GM21381 (cell line): Measurements from ENCODE around the gene GRWD1.
A peak's percentile ranks its signal among the peaks of the same experiment; 100 is the strongest.

Source experiments
- ATAC-seq: cut with Tn5 transposase; IDR thresholded peaks from one replicate; pipeline ENCODE4 v1.9.1; 2021; ENCODE audit warnings: mild to moderate bottlenecking, moderate library complexity; ENCODE audit not compliant: unreplicated experiment

Gene GRWD1

DNA sequence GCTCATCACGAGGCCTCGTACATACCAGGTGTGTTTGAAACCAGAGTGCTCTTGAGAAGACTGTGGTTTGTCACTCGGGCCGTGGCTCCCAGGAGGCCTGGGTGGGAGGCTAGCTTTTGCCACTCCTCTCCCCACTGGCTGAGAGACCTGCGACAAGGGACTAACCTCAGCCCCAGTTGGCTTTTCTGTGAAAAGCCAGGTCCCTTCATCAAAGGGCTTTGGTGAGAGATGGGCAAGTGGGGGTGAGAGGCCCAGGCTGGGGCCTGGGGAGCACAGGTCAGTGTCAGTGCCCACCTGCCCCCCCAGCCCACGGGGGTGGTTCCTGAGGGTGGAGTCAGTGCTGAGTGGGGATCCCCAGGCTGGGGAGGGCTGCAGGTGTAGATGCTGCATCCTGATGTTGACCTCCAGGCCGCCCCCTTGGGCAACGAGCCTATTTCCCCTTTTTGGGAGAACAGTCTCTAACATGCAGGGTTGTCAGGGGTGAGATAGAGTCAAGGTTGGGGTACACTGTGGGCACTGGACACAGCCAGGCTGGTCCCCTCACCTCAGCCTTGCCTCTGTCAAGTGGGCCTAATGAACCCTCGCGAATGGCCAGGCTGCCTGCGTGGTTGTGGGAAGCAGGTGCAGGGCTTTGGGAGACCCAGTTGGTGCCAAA, 10.3 kb downstream of the GRWD1 start:
- no peak for ATAC-seq

DNA sequence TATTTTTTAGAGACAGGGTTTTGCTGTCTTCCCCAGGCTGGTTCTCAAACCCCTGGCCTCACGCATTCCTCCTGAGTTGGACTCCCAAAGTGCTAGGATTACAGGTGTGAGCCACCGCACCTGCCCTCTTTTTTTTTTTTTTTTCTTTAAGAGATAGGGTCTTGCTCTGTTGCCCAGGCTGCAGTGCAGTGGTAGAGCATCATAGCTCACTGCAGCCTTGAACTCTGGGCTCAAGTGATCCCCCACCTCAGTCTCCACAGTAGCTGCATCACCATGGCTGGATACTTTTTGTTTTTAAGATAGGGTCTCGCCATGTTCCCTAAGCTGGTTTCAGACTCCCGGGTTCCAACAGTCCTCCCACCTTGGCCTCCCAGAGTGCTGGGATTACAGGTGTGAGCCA, 11.1 kb downstream of the GRWD1 start:
- no peak for ATAC-seq

DNA sequence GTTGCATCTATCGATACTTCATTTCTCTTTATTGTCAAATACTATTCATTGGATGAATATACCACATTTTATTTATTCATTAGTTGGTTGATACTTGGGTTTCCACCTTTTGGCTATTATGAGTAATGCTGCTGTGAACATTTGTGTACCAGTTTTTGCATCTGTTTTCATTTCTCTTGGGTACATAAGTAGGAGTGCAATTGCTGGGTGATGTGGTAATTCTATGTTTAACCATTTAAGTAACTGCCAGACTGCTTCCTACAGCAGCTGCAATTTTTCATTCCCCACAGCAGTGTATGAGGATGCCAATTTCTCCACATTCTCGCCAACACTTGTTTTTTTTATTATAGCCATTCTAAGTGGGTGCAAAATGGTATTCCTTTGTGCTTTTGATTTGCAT, 12.2 kb downstream of the GRWD1 start:
- ATAC-seq, result no peak

DNA sequence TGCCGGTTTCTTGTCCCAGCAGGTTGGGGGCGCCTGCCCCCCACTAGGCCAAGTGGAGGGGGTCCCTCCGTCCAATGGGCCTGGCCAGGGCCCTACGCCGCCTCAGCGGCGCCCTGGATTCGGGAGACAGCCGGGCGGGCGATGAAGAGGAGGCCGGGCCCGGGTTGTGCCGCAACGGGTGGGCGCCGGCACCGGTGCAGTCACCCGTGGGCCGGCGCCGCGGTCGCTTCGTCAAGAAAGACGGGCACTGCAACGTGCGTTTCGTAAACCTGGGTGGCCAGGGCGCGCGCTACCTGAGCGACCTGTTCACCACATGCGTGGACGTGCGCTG, 15.8 kb downstream of the GRWD1 start:
- no peak for ATAC-seq

DNA sequence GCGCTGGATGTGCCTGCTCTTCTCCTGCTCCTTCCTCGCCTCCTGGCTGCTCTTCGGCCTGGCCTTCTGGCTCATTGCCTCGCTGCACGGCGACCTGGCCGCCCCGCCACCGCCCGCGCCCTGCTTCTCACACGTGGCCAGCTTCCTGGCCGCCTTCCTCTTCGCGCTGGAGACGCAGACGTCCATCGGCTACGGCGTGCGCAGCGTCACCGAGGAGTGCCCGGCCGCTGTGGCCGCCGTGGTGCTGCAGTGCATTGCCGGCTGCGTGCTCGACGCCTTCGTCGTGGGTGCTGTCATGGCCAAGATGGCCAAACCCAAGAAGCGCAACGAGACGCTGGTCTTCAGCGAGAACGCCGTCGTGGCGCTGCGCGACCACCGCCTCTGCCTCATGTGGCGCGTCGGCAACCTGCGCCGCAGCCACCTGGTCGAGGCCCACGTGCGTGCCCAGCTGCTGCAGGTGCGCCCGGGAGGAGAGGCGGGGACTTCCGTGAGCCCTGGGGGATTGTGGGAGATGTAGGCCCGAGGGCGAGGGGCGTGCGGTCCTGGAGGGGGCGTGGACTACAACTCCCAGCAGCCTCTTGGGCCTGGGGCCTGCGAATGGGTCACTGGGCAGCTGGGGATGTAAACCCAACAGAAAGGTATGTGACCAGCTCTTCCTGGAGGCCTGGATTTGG, 16.3 kb downstream of the GRWD1 start:
- ATAC-seq, result no peak

DNA sequence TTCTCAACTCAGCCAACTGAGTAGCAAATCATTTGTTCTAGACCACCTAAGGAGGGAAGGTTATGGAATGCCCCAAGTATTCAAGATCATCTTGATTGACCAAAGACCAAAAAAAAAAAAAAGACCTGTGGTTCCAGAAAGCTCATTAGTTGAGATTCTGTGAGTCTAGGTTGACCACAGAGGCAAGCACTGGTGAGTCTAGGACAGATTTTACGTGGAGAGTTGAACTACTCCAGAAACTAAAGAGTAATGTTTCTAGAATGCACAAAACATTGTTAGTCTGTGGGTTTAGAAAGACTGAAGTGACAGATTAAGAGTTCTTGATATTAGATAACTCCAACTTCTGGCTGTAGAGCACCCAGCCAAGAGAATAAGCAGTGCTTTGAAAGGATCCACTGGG, 19.4 kb downstream of the GRWD1 start:
- no peak for ATAC-seq

DNA sequence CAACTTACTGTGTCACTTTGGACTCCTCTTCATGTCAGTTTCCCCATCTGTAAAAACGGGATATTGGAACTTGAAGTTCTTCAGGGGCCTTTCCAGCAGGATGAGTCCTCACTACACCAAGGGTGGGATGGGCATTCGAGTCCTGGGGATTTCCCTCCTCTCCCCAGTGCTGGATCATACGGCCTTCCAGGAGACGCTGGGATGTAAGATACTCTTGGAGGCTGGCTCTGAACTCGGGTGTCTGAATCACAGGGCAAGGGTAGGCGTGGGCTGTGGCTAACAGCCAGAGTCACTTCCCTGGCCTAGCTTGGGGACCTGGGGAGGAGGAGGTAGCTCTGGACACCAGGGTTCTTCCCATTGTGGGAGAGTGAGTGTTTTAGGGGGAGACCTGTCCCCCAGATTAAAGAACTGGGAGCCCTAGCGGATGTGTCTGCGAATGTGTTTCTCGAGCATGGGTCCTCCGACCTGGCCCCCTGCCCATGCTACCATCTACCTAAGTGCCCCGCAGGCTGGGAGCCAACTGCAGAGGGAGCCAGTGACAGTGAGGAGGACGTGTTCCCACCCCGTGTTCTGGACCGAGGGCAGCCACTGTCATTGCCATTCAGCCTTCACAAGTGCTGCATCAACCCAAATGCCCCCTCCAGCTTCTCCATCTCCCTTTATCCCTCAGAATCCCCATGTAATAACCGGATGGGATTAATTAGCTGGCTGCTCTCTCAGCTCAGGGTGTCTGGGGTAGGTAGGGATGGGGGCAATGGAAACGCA, 21.0 kb downstream of the GRWD1 start:
- ATAC-seq, result no peak

DNA sequence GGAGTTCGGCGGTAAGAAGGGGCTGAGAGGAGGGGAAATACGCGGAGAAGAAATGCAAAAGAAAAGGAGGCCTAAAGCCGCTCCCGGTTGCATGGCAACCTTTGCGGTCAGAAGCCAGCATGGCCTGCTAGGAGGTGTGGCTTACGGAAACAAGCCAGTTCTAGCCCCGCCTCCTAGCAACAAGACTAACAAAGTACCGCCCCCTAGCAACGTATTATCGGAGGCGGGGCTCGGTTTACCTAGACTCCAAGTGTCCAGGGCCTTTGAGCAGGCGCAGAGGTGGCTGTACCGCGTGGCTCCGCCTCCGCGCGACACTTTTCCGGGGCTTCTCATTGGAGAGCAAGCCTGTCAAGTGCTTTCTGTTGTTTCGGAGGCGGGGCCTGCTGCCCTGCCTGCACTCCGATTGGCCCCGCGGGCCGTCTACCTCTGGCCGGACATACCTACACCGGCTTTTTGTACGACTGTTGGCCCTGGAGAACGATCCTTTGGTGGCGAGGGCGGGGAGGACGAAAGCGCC, 23.0 kb downstream of the GRWD1 start:
- peak; percentile 90 for ATAC-seq

DNA sequence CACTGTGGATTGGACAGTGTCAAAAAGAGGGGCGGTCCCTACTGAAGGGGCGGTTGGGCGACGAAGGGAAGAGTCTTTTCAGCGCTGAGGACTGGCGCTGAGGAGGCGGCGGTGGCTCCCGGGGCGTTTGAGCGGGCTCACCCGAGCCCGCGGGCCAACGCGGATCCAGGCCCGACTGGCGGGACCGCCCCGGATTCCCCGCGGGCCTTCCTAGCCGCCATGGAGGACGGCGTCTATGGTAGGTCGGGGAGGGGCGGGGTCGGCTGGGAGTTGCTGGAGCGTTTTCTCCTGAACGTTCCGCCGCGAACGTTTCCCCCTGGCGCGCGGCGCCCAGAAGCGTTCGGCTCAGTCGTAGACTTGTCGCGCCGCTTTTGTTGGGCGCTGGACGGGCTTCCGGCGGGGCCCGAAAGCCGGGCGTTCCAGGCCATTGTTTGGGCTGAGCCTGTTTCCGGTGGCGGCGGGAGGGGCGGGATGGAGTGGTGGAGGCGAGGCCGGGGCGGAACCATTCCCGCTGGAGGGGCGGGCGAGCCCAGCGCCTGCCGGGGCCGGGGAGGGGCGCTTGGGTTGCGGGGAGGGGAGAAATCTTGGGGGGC, 23.6 kb downstream of the GRWD1 start, which contains the start of gene CYTH2:
CYTH2 (plus strand) TSS at position 81 of the 593 bp plus-strand sequence; CDS start at position 220, 139 bp downstream.
- ATAC-seq, result peak; percentile 24

DNA sequence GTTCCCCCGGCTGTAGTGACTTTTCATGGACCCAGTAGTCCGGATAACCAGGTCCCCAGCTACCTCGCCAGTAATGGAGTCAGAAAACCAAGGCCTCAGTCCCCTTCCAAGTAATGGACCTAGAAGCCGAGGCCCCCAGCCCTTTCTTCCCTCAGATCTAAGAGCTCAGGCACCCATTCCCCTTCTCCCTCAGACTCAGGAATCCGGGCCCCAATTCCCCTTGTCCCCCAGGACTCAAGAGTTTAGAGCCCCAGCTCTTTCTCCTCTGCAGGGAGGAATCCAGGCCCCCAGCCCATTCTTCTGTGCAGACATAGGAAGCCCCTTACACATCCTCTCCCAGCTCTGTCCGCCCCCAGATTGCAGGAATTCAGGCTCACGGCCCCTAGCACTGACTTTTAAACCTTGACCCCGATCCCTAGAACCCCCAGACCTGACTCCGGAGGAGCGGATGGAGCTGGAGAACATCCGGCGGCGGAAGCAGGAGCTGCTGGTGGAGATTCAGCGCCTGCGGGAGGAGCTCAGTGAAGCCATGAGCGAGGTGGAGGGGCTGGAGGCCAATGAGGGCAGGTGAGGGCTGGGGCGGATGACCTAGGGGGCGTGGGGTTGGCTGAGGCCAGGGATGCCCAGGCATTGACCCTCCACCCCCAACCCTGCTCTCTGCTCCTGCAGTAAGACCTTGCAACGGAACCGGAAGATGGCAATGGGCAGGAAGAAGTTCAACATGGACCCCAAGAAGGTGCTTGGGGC, 24.3 kb downstream of the GRWD1 start:
- ATAC-seq, result no peak

DNA sequence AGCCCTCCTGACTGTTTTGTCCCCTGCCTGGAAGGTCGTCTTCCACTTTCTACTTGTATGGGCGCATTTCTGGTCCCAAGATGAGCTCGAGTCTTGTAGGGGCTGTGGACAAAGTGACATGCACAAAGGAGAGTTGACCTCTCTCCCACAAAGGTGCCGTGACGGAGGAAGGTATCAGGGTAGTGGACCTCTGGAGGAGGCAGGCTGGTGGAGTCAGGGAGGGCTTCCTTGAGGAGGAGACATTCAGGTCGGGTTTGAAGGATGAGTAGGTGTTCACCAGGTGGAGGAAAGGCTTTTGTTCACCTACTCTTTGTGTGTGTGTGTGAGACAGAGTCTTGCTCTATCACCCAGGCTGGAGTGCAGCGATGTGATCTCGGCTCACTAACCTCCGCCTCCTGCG, 25.1 kb downstream of the GRWD1 start:
- ATAC-seq, result no peak

DNA sequence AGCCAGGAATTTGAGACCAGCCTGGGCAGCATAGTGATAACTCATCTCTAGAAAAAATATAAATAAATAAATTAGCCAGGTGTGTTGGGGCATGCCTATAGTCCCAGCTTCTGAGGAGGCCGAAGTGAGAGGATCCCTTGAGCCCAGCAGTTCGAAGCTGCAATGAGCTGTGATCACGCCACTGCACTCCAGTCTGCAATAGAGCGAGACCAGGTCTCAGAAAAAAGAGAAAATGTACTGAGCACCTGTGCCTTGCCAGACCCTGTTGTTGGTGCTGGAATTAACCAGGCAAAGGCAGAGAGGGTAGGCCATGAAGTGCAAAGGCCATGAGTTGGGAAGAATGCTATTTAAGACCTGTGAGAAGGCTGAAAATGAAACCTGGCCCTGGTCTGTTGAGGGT, 26.1 kb downstream of the GRWD1 start:
- no peak for ATAC-seq

DNA sequence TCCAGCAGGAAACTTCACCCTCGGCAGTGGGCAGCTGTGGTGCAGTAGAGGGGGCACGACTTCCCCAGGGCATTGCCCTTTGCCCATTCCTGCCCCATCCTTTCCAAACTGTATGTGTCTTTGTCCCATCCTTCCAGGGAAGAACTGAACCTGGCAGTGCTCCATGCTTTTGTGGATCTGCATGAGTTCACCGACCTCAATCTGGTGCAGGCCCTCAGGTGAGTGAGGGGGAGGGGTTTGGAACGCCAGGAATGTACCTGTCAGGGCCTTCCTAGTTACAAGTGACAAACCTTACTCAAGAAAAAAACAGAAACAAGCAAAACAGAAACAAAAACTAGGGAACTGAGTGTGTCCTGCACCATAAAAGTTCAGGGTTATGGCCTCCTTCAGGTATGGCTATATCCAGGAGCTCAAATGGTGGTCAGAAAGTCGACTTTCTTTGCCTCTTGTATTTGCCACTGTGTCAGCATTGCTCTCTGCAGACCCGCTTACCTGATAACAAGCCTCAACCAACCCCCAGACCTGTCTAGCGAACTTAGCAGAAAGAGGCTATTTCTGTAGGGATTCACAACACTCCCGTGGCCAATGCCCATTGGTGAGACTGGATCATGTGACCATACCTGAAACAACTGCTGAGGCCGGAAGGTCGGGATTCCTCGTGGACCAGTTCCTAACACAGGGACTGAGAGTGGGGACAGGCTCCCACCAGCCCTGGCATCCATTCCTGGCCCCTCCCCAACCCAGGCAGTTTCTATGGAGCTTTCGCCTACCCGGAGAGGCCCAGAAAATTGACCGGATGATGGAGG, 27.6 kb downstream of the GRWD1 start:
- ATAC-seq, result no peak

DNA sequence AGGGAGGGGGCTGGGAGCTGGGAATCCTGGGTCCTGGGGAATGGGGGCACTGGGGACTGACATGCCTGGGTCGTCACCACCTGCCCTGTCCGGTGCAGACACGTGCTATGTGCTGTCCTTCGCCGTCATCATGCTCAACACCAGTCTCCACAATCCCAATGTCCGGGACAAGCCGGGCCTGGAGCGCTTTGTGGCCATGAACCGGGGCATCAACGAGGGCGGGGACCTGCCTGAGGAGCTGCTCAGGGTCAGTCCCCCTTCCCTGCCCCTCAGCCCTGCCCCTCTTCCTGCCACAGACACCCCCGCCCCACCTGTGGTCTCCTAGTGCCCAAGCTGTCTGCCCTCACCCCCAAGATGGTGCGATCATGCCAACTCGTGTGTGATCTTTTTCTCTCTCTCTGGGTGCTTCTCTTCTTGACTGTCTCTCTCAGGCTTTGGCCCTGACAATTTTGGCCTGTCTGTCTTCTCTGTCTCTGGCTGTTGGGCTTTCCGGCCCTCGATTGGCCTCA, 28.4 kb downstream of the GRWD1 start:
- ATAC-seq, result no peak

DNA sequence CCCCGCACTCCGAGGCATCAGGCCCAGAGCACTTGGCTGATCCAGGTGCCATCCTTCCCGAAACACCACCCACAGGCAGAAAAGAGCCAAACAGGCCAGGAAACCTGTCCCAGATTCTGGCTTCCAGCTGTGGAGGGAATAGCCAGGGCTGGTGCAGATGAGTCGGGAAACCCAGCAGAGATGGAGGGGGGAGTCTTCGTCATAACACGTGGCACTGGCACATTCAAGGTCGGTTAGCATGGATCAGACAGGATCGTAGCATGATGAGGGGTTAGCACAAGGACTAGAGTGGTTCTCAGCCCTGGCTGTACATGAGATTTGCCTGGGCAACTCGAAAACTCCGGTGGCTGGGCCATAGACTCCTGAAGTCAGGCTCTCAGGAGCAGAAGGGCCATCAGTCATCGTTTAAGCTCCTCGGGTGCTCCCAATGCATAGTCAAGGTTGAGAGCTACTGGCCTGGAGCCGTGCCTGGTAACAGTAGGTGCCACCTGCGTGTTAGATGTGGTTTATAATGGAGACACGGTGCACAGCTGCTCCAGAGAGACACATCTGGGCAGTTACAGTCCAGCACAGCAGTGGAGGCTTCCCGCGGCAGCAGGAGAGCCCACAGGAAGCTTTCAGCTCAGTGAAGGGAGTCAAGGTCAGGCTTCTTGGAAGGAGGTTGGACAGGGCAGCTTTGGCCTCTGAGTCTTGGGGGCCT, 29.7 kb downstream of the GRWD1 start:
- no peak for ATAC-seq

DNA sequence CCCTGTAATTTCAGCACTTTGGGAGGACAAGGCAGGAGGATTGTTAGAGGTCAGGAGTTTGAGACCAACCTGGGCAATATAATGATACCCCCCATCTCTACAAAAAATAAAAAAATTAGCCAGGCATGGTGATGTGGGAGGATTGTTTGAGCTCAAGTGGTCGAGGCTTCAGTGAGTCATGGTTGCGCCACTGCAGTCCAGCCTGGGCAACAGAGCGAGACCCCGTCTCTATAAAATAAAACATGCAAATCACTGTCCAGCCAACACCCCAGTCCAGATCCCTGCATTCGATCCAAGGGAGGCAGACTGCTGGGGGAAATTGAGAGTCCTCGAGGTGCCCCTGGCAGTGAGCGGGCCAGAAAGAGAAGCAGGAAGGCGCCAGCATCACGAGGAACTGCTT, 30.4 kb downstream of the GRWD1 start:
- no peak for ATAC-seq

DNA sequence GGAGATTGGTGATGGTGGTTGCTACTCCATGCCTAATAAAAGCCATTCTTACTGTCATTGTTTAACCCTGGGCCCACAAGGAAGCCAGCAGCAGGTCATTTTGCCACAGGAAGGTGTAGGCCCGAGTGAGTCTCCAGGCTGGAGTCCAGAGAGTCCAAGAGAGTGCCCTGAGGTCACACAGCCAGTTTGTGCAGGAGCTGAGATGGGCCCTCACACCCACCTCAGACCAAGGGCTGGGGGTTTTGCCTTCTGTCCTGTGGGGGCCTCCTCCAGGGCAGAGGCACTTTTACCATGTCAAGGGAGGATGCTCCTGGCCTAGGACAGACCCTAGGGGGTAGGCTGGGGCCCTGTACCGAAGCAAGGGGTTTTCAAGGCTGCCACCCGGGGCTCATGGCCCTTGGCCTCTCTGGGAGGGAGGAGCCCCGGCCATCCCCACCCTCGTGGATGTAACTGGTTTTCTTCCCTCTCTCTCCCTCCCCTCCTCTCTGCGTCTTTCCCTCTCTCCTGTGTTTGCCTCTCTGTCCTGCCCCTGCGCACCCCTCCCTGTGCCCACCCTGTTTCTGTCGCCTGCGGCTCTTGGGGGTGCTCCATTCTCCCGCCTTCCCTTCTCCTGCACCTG, 31.4 kb downstream of the GRWD1 start:
- ATAC-seq, result no peak

DNA sequence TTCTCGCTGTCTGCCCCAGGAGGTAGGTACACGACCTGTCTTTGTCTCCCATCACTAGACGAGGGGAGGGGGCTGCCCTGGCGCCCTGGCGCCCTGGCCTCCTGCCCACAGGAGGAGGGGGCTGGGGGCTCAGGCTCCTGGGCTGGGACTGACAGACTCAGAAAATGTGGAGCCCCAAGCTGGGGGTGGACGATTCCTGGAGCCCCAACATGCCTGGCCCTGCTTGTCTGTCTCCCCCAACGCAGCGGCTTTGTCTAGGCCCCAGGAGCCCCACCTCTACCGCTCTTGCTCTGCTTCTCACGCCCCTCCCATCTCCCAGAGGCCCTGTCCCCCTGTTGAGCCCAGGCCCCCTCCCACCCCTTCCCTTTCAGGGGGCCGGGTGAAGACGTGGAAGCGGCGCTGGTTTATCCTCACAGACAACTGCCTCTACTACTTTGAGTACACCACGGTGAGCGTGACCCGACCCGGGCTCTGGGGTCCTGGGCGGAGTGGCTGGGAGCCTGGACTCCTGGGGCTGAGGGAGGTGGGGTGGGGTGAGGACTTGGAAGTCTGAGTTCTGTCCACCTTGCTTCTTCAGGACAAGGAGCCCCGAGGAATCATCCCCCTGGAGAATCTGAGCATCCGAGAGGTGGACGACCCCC, 32.0 kb downstream of the GRWD1 start:
- ATAC-seq, result no peak
